DMS79 (cell line): ENCODE data around the gene NCAPD2.
A peak's percentile ranks its signal among the peaks of the same experiment; 100 is the strongest.
"Not testable (repeated sequence)": the region's sequence is repeated elsewhere in the genome, so short reads cannot be mapped to it uniquely, and the experiment has no call there.

Experiments
- DNase-seq: peaks from one replicate; lab custom pipeline; 2025; lab: John Stamatoyannopoulos, UW

The NCAPD2 gene

DNA sequence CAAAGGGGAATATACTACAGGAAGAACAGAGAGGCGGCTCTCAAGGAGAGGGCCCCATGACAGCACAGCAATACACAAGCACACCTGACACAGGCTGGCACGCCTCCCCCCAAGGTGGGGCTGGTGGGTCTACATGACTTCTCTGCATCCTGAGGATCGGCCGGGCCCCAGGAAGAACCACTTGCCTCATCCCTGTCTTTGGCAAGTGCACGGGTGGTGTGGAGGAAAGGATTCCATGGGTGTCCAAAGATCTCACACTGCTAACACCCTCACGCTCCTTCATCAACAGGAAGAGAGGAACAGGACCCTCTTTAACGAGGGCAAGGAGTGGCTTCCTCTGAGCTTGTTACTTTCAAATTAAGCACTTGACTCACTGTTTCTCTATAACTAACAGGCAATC is 30.7 kb upstream of the NCAPD2 start:
- DNase-seq: no peak

DNA sequence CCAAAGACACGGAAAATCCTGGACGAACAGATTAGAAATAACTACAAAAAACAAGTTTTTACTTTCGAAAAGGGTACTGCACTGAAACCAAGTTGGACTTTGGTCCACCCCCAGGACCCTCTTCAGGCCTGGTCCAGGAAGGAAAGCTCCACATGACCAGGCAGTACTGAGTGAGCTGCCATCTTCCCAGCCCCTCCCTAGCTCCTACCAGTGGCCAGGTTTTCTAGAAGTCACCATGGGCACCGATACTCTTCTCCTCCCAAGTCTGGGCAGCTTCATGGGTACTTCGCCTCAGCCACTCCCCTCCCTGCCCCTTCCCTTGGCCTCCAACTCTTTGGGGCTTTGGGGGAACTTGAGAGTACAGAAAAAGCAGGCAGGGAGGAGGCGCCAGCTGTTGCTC is 30.0 kb upstream of the NCAPD2 start:
- DNase-seq: no peak

DNA sequence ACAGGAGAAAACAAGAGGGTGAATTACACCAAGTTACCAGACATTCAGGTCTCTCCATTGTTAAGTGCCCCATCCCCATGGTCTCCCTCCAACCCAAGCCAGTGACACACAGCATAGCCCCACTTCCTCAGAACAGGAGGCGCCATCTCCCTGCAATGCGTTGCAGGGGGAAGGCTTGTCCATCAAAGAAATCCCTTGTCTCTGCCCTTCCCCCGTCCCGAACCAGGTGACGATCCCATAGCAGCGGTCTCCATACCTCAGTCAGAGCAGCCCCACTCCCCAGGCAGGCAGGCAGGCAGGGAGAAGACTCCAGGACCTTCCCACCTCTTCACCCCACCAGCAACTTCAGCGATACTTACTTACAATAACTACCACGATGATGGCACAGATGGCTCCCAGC is 29.4 kb upstream of the NCAPD2 start:
- DNase-seq: no peak

DNA sequence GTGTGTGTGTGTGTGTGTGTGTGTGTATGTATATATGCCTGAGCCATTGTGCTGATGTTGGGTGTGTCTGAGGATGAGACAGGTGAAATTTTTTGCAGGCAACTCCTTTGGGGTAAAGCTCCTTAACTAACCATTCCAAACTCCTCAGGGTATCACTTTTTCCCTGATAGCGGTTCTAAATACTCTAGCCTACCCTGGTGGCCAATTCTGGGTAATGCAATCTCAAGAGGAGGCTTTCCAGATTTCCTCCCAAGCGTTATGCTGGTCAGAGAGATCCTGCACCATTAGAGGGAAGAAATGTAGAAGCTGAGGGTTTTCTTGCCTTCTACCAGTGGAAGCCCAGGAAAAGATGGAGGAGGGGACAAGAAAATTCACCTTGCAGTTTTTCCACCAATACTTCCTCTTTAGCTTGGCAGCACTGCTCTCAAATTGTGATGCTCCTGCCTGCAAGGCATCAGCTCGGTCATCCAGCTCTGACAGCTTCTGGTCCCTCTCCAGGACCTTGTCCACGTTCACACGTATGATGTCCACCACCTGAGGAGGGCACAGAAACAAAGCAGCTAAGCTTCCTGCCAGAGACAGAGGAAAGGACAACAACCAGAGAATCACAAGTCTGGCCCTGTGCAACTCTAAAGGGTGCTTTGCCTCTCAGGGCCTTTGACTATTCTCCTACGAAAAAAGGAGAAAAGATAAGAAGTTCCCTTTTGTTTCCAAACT is 28.3 kb upstream of the NCAPD2 start:
- peak; percentile 60 for DNase-seq

DNA sequence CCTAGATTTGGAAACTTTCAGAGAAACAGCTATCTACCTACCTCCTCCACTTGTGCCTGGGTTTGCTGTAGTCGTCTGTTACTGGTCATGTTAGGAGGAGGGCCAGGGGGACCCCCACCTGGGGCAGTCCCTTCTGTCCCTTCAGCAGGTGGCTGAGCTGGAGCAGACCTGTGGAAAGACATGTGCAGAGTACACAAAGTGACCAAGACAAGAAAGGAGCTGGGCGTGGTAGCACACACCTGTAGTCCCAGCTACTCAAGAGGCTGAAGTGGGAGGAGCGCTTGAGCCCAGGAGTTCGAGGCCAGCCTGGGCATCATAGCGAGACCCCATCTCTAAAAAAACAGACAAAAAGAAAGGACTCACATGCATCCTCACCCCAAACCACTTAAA is 27.7 kb upstream of the NCAPD2 start:
- no peak for DNase-seq

DNA sequence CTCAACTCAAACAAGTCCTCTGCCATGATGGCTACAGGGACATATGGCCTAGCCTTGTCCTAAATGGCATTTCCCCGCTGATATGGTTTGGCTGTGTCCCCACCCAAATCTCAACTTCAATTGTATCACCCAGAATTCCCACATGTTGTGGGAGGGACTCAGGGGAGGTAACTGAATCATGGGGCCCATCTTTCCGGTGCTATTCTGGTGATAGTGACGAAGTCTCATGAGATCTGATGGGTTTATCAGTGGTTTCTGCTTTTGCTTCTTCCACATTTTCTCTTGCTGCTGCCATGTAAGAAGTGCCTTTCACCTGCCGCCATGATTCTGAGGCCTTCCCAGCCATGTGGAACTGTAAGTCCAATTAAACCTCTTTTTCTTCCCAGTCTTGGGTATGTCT is 27.2 kb upstream of the NCAPD2 start:
- not testable (repeated sequence) for DNase-seq

DNA sequence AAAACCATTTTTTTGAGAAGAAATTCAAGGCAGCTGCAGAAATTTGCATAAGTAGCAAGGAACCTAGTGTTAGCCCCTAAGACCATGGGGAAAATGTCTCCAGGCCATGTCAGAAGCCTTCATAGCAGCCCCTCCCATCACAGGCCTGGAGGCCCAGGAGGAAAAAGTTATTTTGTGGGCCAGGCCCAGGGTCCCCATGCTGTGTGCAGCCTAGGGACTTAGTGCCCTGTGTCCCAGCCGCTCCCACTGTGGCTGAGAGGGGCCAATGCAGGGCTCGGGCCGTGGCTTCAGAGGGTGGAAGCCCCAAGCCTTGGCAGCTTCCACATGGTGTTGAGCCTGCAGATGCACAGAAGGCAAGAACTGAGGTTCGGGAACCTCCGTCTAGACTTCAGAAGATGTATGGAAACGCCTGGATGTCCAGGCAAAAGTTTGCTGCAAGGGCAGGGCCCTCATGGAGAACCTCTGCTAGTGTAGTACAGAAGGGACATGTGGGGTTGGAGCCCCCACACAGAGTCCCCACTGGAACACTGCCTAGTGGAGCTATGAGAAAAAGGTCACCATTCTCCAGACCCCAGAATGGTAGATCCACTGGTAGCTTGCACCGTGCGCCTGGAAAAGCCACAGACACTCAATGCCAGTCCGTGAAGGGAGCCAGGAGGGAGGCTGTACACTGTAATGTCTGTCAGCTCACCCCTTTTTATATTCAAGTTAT is 26.2 kb upstream of the NCAPD2 start:
- not testable (repeated sequence) for DNase-seq

DNA sequence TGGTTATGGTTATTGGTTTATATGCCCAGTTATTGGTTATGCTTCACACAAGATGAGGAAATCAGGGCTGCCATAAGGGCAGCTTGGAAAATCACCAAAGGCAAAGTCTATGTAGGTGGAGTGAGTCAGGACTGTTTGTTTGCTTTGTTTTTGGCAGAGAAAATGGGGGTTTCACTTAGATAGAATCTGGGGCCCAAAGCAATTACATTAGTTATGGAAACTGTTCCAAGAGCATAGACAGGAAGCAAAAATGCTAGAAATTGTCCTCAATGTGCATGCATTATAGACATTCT is 25.7 kb upstream of the NCAPD2 start:
- DNase-seq: no peak

DNA sequence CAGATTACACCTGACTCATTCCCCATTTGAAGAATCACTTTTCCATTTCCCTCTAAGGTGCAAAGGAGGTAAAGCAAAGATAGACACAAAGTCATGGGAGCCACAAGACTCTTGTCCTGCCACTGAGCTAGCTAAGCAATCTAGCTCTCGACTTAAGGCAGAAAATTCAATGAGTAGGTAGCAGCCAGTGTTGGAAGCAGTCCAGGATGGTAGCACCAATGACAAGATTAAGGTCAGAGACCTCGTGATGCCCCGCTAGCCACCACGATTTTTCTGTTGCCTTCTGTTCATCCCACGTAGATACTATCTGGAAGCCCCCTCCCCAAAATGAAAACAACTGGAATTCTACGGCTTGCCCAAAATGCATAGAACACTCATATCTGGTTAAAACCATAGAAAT is 24.8 kb upstream of the NCAPD2 start:
- DNase-seq: no peak

DNA sequence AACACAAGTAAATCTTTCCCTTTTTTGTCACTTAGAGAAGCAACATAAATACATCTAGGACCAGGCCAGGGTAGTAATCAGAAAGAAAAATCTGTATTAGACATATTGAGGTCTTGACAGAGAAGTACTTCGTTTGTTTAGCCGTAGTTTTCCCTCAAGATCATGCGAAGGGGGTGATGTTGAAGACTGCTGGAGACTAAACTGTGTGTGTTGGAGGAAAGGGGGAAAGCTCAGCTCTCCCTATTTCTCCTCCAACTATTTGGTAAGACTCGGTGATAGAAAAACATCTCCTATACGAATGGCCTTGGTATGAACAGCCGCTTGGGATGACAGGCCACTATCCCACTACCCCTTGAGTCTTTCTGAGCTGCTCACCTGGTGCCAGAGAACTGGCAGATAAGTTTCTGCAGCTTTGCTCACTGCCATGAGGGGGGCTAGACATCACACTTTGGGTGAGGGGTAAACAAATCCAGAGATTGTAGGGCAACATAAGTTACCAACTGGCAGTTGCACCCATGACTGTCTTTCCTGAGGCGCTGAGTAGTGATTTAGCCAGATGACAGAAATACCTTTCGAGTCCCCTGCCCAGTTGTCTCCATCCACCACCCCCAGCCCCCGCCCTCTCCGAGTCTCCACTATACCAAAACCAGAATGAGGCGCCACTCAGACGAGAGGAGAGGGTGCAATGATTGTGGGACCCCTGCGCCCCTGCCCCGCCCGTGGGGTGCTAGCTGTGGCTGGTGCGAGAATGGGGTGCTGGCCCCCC is 24.1 kb upstream of the NCAPD2 start:
- DNase-seq: no peak

DNA sequence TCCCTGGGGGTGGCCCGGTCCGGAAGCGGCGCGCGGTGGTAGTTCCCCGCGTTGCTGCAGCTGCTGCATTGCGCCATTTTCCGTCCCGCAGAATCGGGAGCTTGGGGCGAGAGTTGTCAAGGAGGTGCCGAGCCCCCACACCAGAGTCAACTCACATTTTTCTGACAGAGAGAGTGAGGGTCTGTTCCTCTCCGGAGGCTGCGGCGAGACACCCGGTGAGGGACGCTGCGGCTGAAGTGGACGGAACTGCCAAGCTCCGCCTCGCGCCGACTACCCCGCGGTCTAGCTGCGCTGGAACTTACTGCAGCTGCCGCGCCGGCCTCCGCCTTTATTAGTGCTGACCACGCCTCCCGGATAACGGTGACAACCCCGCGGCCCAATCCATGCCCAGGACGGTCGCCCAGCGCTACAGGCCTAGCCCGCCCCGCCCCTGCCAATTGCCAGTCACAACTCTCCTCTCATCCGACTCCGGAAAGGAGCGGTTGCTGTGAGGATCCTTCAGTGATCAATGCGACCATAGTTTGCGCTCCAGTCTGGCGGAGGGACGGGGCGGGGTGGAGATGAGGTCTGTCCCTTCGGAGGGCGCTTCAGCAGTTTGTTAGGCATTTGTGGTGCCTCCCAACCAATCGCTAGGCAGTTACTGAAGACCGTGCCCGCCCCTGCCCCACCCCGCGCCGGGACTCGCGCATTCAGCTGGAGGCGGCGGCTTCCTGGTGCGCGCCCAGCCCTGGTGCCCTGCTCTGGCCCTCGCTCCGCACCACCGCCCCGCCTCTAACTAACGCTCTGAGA is 23.3 kb upstream of the NCAPD2 start, which contains the start of gene VAMP1:
TSS of gene VAMP1 (minus strand) at position 303 of the 789 bp plus-strand sequence. CDS start at position 157, 146 bp downstream.
- DNase-seq: peak; percentile 95

DNA sequence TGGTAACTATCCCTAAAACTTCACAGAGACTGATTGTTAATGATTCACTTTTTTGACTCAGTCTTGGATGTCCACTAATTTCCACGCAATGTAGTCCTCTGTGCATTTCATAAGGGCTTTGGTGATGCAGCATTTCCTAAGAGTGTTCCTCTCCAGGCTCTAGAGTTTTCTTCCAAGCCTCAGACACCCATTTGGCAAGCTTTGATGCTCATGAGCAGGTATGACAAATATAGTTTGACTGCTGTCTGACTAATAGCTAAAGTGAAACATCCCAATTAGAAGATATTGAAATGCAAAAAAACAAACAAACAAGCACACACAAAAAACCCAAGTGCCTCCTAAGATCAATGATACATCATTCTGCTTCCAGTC is 21.9 kb upstream of the NCAPD2 start:
- DNase-seq: no peak

DNA sequence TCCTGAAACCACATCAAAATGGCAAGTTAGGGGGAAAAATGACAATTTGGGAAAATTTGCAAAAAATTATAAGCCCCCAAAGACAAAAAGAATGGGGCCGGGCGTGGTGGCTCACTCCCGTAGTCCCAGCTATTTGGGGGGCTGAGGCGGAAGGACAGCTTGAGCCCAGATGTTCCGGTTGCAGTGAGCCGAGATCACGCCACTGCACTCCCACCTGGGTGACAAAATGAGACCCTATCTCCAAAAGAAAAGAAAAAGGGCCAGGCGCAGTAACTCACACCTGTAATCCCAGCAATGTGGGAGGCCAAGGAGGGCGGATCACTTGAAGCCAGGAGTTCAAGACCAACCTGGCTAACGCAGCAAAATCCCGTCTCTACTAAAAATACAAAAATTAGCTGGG is 21.4 kb upstream of the NCAPD2 start:
- DNase-seq: no peak

DNA sequence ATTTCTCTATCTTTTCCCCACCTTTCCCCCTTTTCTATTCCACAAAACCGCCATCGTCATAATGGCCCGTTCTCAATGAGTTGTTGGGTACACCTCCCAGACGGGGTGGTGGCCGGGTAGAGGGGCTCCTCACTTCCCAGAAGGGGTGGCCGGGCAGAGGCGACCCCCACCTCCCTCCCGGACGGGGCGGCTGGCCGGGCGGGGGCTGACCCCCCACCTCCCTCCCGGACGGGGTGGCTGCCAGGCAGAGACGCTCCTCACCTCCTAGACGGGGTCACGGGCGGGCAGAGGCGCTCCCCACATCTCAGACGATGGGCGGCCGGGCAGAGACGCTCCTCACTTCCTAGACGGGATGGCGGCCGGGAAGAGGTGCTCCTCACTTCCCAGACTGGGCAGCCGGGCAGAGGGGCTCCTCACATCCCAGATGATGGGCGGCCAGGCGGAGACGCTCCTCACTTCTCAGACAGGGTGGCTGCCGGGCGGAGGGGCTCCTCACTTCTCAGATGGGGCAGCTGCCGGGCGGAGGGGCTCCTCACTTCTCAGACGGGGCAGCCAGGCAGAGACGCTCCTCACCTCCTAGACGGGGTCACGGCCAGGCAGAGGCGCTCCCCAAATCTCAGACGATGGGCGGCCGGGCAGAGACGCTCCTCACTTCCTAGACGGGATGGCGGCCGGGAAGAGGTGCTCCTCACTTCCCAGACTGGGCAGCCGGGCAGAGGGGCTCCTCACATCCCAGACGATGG is 18.5 kb upstream of the NCAPD2 start:
- not testable (repeated sequence) for DNase-seq

DNA sequence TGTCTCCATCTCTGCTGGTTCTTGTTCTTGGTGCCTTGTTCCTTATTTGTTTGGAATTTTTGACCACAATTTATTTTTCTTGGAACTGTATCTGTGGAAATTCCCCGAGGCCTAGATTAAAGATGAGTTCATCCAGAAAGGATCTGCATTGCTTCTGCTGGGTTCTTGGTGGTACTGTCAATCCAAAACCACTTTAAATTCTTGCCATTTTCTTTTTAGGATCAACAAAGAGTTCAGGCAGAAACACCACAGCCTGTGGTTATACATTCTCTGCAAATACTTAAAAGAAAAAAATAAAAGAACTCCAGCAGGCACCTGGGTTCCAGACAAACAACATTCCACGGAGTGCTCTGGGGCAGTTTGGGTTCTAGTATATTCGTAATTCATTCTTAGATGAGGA is 17.4 kb upstream of the NCAPD2 start:
- no peak for DNase-seq

DNA sequence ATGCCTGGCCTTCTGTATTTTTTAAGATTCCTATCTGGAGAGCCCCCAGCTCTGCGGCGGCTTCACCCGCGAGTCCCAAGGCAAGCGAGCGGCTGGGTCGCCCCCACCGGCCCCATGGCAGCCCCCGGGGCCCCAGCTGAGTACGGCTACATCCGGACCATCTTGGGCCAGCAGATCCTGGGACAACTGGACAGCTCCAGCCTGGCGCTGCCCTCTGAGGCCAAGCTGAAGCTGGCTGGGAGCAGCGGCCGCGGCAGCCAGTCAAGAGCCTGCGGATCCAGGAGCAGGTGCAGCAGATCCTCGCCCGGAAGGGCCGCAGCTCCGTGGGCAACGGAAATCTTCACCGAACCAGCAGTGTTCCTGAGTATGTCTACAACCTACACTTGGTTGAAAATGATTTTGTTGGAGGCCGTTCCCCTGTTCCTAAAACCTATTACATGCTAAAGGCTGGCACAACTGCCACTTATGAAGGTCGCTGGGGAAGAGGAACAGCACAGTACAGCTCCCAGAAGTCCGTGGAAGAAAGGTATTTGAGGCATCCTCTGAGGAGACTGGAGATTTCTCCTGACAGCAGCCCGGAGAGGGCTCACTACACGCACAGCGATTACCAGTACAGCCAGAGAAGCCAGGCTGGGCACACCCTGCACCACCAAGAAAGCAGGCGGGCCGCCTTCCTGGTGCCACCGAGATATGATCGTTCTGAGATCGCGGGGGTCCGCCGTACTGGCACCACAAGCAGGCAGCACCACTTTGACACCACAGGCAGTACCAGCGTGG is 16.1 kb upstream of the NCAPD2 start:
- not testable (repeated sequence) for DNase-seq

DNA sequence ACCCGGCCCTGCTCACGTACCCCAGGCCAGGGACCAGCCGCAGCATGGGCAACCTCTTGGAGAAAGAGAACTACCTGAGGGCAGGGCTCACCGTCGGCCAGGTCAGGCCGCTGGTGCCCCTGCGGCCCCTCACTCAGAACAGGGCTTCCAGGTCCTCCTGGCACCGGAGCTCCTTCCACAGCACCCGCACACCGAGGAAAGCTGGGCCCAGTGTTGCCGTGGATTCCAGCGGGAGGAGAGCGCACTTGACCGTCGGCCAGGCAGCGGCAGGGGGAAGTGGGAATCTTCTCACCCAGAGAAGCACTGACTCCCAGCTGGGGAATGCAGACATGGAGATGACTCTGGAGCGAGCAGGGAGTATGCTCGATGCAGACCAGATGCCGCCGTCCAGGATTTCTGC is 15.5 kb upstream of the NCAPD2 start:
- DNase-seq: no peak

DNA sequence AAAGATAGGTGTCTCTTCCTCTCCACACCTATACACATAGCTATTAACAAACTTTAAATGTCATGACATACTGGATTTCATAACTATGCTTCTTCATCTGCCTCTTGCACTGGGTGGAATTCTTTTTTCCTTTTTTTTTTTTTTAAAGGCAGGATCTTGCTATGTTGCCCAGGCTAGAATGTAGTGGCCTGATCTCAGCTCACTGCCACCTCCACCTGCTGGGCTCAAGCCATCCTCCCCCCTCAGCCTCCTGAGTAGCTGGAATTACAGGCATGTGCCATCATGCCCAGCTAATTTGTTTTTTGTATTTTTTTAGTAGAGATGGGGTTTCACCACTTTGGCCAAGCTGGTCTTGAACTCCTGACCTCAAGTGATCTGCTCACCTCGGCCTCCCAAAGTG is 5.7 kb upstream of the NCAPD2 start:
- DNase-seq: no peak

DNA sequence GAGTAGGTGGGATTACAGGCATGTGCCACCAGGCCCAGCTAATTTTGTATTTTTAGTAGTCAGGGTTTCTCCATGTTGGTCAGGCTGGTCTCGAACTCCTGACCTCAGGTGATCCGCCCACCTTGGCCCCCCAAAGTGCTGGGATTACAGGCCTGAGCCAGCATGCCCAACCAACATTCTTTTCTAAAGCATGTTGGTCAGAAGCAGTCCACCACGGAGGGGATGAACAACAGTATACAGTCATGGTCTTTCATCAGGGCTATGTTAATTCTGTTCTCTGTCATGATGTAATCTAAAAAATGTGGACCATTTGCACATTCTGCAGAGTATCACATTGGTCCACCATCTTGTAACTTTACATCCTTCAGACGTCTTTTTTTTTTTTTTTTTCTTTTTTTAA is 4.5 kb upstream of the NCAPD2 start:
- DNase-seq: no peak

DNA sequence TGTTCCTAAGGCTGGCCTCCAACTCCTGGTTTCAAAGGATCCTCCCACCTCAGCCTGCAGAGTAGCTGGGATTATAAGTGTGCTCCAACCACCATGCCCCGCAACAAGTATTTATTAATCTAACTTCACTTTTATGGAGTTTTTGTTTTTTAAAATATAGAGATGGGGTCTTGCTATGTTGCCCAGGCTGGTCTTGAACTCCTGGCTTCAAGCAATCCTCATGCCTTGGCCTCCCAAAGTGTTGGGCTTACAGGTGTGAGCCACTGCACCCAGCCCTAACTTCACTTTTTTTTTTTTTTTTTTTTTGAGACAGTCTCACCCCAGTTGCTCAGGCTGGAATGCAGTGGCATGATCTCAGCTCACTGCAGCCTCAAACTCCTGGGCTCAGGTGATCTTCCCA is 3.2 kb upstream of the NCAPD2 start:
- not testable (repeated sequence) for DNase-seq
